SK-N-SH (cell line): ENCODE measurements around the gene LRRC17. TPM values are rescaled to one million over a fixed set of nuclear protein-coding genes. Genes with fewer than 3 reads are reported as not detected.

Experiments used
- CTCF ChIA-PET: fragments of 300-600, 350-600 bp; formaldehyde crosslinking; extraction: SDS; loops from one replicate; lab custom pipeline; 2021; lab: Yijun Ruan, JAX
- POLR2A ChIA-PET: fragments of 350-600 bp; sonication (Branson Sonifier 250); formaldehyde crosslinking; extraction: SDS; loops from one replicate; lab custom pipeline; 2020; ENCODE audit warnings: antibody characterized with exemption, inconsistent platforms; lab: Yijun Ruan, JAX
- DNase-seq: peaks from one replicate; pipeline ENCODE4 v3.0.0; 2012
- H2AFZ ChIP-seq: fragments of 200-600 bp; sonication (generic); 2 replicates; pipeline ENCODE4 v1.8.1; 2016; ENCODE audit warnings: antibody characterized with exemption, mild to moderate bottlenecking, low read depth
- H3F3A ChIP-seq: fragments of 200-600 bp; sonication (generic); replicated peaks from 2 replicates; pipeline ENCODE3; 2016; ENCODE audit warnings: antibody characterized with exemption, mild to moderate bottlenecking; ENCODE audit not compliant: insufficient read depth
- H3K27ac ChIP-seq, 2 experiments: fragments of 200-500 bp in 1 of 2; fragments of 200-600 bp in 1 of 2; sonication (Bioruptor generic) in 1 of 2; sonication (generic), shearing (Covaris generic) in 1 of 2; 2 replicates each; pipeline versions ENCODE4 v1.5.1 to v1.6.1; 2014 to 2016; ENCODE audit warnings: low read depth in 2 of 2, inconsistent platforms in 1 of 2, low read length in 1 of 2, mild to moderate bottlenecking in 1 of 2, mixed read lengths in 1 of 2
- H3K27me3 ChIP-seq: fragments of 200-600 bp; sonication (generic), shearing (Covaris generic); 2 replicates; pipeline ENCODE4 v1.6.1; 2016; ENCODE audit warnings: mixed run types; ENCODE audit not compliant: insufficient read depth
- H3K36me3 ChIP-seq, 2 experiments: fragments of 200-500 bp in 1 of 2; fragments of 200-600 bp in 1 of 2; sonication (Bioruptor generic) in 1 of 2; sonication (generic) in 1 of 2; replicated peaks in 1 of 2; 2 replicates each; pipeline versions ENCODE3 to v1.5.1; 2014 to 2016; ENCODE audit warnings: low read length in 1 of 2, mild to moderate bottlenecking in 1 of 2; ENCODE audit not compliant: insufficient read depth in 2 of 2, control insufficient read depth in 1 of 2
- H3K4me1 ChIP-seq, 2 experiments: fragments of 200-500 bp in 1 of 2; fragments of 200-600 bp in 1 of 2; sonication (Bioruptor generic) in 1 of 2; sonication (generic), shearing (Covaris generic) in 1 of 2; 2 replicates each; pipeline versions ENCODE4 v1.5.1 to v1.6.1; 2014 to 2016; ENCODE audit warnings: low read depth in 1 of 2, low read length in 1 of 2, mixed run types in 1 of 2; ENCODE audit not compliant: insufficient read depth in 2 of 2, control insufficient read depth in 1 of 2
- H3K4me2 ChIP-seq: fragments of 200-600 bp; sonication (generic), shearing (Covaris generic); 2 replicates; pipeline ENCODE4 v1.6.1; 2017; ENCODE audit warnings: mixed run types
- H3K4me3 ChIP-seq, 2 experiments: fragments of 200-500 bp in 1 of 2; fragments of 200-600 bp in 1 of 2; sonication (Bioruptor generic) in 1 of 2; sonication (generic), shearing (Covaris generic) in 1 of 2; 2 replicates each; pipeline versions ENCODE4 v1.5.1 to v1.8.1; 2014 to 2016; ENCODE audit warnings: low read depth in 2 of 2, inconsistent platforms in 1 of 2, low read length in 1 of 2, mild to moderate bottlenecking in 1 of 2, mixed read lengths in 1 of 2, moderate library complexity in 1 of 2
- H3K79me2 ChIP-seq: fragments of 200-600 bp; sonication (generic); 2 replicates; pipeline ENCODE4 v1.8.1; 2017; ENCODE audit warnings: mild to moderate bottlenecking; ENCODE audit not compliant: insufficient read depth
- H3K9ac ChIP-seq: fragments of 200-600 bp; sonication (generic); 2 replicates; pipeline ENCODE4 v1.6.1; 2017; ENCODE audit warnings: mixed run types
- H3K9me2 ChIP-seq: fragments of 200-600 bp; sonication (generic); 2 replicates; pipeline ENCODE4 v1.6.1; 2017; ENCODE audit warnings: mixed run types
- H3K9me3 ChIP-seq: fragments of 200-600 bp; sonication (generic); 2 replicates; pipeline ENCODE4 v1.6.1; 2017; ENCODE audit warnings: mixed run types, mild to moderate bottlenecking, moderate library complexity
- H4K20me1 ChIP-seq: fragments of 200-600 bp; sonication (generic); 2 replicates; pipeline ENCODE4 v1.6.1; 2017; ENCODE audit warnings: mild to moderate bottlenecking, mixed run types; ENCODE audit not compliant: insufficient read depth
- ELF1 ChIP-seq: IDR thresholded peaks from 2 replicates; pipeline ENCODE4 v1.4.0; 2012
- EP300 ChIP-seq, 2 experiments: IDR thresholded peaks; 2 replicates each; pipeline versions ENCODE4 v1.4.0 to v1.6.1; 2012; ENCODE audit warnings: borderline replicate concordance in 1 of 2, low read depth in 1 of 2, low read length in 1 of 2
- FOXJ3 ChIP-seq: sonication (generic); formaldehyde crosslinking; IDR thresholded peaks from 2 replicates; pipeline ENCODE4 v1.5.1; 2020; ENCODE audit warnings: mild to moderate bottlenecking, missing genetic modification reagents
- IRF3 ChIP-seq: fragments of 150-350 bp; IDR thresholded peaks from 2 replicates; pipeline ENCODE4 v1.6.1; 2016; ENCODE audit warnings: mild to moderate bottlenecking, low read depth, low read length
- JUND ChIP-seq: IDR thresholded peaks from 2 replicates; pipeline ENCODE4 v1.4.0; 2012
- MEF2A ChIP-seq: IDR thresholded peaks from 2 replicates; pipeline ENCODE4 v1.4.0; 2012; ENCODE audit warnings: low read depth, borderline replicate concordance
- MXI1 ChIP-seq: IDR thresholded peaks from 2 replicates; pipeline ENCODE4 v1.6.1; 2012; ENCODE audit warnings: mild to moderate bottlenecking, low read depth, low read length, improper control_type of control experiment
- NRF1 ChIP-seq: IDR thresholded peaks from 2 replicates; pipeline ENCODE4 v1.6.1; 2012; ENCODE audit warnings: low read depth, mild to moderate bottlenecking, low read length
- RCOR1 ChIP-seq: fragments of 150-350 bp; IDR thresholded peaks from 2 replicates; pipeline ENCODE4 v1.6.1; 2017; ENCODE audit warnings: antibody characterized with exemption, low read length
- RFX5 ChIP-seq: IDR thresholded peaks from 2 replicates; pipeline ENCODE4 v1.6.1; 2012; ENCODE audit warnings: mild to moderate bottlenecking, improper control_type of control experiment, low read length
- SIN3A ChIP-seq: IDR thresholded peaks from 2 replicates; pipeline ENCODE4 v1.6.1; 2012; ENCODE audit warnings: low read depth, mild to moderate bottlenecking, low read length, moderate library complexity, borderline replicate concordance
- TCF12 ChIP-seq: IDR thresholded peaks from 2 replicates; pipeline ENCODE4 v1.4.0; 2012
- WGBS: methylation state at CpG from one replicate; pipeline ENCODE4 v1.1.6; 2017; ENCODE audit warnings: low lambda C conversion rate; 5-methylcytosine and 5-hydroxymethylcytosine counted together
- polyA plus RNA-seq, 3 experiments: library from polyadenylated mRNA; depleted of rRNA; stranded (reverse); fragments of >200 nt; gene quantifications; 2 replicates each; pipeline ENCODE4 v1.2.3, GENCODE V29; 2012
- TF ChIP-seq, protein P1 (sequence below): IDR thresholded peaks from 2 replicates; pipeline ENCODE4 v1.4.0; 2012; ENCODE audit warnings: low read depth, borderline replicate concordance
- TF ChIP-seq, protein P2 (sequence below): IDR thresholded peaks from 2 replicates; pipeline ENCODE4 v1.4.0; 2012; ENCODE audit warnings: low read depth
- TF ChIP-seq, protein P3 (sequence below): IDR thresholded peaks from 2 replicates; pipeline ENCODE4 v1.6.1; 2012; ENCODE audit warnings: mild to moderate bottlenecking, low read depth, low read length, moderate library complexity

The LRRC17 gene
- polyA plus RNA-seq, 1 of the 3 experiments (the other 2 are of a cell fraction): 101 TPM

GRCh38 chr7:102927312-102927933 lies 14.6 kb downstream of the LRRC17 start (continued):
- no peak for TF ChIP-seq MEF2A
- TF ChIP-seq, protein P1, sequence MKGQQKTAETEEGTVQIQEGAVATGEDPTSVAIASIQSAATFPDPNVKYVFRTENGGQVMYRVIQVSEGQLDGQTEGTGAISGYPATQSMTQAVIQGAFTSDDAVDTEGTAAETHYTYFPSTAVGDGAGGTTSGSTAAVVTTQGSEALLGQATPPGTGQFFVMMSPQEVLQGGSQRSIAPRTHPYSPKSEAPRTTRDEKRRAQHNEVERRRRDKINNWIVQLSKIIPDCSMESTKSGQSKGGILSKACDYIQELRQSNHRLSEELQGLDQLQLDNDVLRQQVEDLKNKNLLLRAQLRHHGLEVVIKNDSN: no peak
- no peak for TF ChIP-seq MXI1
- TF ChIP-seq RCOR1: no peak
- TF ChIP-seq FOXJ3 (CRISPR knock-in tag): no peak
- TF ChIP-seq, protein P2, sequence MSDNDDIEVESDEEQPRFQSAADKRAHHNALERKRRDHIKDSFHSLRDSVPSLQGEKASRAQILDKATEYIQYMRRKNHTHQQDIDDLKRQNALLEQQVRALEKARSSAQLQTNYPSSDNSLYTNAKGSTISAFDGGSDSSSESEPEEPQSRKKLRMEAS: no peak

DNA sequence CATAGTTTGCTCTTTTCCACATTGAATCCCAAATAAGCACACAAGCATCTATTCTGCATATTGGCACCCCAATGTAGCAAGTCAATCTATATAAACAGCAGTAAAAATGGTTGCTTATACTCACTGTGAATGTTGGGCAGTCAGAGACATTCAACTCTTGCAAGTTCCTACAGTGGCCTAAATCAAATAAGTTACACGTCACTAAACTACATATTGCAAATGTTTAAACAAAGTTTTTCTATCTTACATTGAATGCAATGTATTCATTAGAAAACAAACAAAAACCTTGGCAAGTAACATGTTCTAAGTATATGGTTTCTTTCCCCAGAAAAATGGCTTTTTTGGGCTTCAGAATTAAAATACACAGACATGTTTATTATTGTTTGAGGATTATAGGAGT lies 19.0 kb downstream of the LRRC17 start:
- no peak overlapping the region for H2AFZ ChIP-seq
- no peaks in the 10 kb centered on the region for H4K20me1 ChIP-seq
- H3K4me3 ChIP-seq: no peak overlapping the region
- ChIA-PET CTCF (interaction anchor here (0.9 kb wide), 1 partner anchor 40 kb away, joined by 3 read pairs; no protein-coding TSS in a partner anchor), POLR2A (no interaction called here)
- DNase-seq: no peak
- H3K79me2 ChIP-seq: no peaks in the 10 kb centered on the region
- no peak overlapping the region for H3K9ac ChIP-seq
- TF ChIP-seq SIN3A (no peak), RFX5 (no peak), TCF12 (no peak), EP300 (IDR thresholded peaks at IDR 0.05; ENCODE audit: borderline replicate concordance in 1 of 2, low read depth in 1 of 2, low read length in 1 of 2) (no peak), IRF3 (no peak), FOXJ3 (CRISPR knock-in tag) (no peak), JUND (no peak), MXI1 (no peak), NRF1 (no peak), ELF1 (no peak)
- TF ChIP-seq, protein P1: no peak
- TF ChIP-seq, protein P2: no peak
- TF ChIP-seq, protein P3, sequence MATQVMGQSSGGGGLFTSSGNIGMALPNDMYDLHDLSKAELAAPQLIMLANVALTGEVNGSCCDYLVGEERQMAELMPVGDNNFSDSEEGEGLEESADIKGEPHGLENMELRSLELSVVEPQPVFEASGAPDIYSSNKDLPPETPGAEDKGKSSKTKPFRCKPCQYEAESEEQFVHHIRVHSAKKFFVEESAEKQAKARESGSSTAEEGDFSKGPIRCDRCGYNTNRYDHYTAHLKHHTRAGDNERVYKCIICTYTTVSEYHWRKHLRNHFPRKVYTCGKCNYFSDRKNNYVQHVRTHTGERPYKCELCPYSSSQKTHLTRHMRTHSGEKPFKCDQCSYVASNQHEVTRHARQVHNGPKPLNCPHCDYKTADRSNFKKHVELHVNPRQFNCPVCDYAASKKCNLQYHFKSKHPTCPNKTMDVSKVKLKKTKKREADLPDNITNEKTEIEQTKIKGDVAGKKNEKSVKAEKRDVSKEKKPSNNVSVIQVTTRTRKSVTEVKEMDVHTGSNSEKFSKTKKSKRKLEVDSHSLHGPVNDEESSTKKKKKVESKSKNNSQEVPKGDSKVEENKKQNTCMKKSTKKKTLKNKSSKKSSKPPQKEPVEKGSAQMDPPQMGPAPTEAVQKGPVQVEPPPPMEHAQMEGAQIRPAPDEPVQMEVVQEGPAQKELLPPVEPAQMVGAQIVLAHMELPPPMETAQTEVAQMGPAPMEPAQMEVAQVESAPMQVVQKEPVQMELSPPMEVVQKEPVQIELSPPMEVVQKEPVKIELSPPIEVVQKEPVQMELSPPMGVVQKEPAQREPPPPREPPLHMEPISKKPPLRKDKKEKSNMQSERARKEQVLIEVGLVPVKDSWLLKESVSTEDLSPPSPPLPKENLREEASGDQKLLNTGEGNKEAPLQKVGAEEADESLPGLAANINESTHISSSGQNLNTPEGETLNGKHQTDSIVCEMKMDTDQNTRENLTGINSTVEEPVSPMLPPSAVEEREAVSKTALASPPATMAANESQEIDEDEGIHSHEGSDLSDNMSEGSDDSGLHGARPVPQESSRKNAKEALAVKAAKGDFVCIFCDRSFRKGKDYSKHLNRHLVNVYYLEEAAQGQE: no peak
- no peaks in the 10 kb centered on the region for H3K27me3 ChIP-seq
- H3K36me3 ChIP-seq: peaks cover 0 to 3% of the 10 kb centered on the region in 2 experiments
- H3K4me2 ChIP-seq: no peak overlapping the region
- H3K4me1 ChIP-seq: peaks cover 7 to 35% of the 10 kb centered on the region in 2 experiments; a peak in 3 of 4 replicates
- 85% methylated on average over 1 of the region's 1 CpG for WGBS
- no peaks in the 10 kb centered on the region for H3K9me2 ChIP-seq
- H3K27ac ChIP-seq: no peak overlapping the region
- peaks cover 9% of the 10 kb centered on the region for H3F3A ChIP-seq
- H3K9me3 ChIP-seq: no peaks in the 10 kb centered on the region
